Stimulated activated CD8-positive, alpha-beta memory T cell treated with anti-CD3 and anti-CD28 coated beads, Interleukin-4, amount 100 ng/mL, for 1 hour (primary cell): ENCODE data around the gene PIH1D2.
"Not testable (repeated sequence)": the region's sequence is repeated elsewhere in the genome, so short reads cannot be mapped to it uniquely, and the experiment has no call there.

Experiments
- DNase-seq, 2 donors: peaks; one replicate each; pipeline ENCODE4 v3.0.0-alpha.2; 2020; ENCODE audit warnings: low read depth in 2 of 2, low spot score in 1 of 2

PIH1D2 gene, protein sequence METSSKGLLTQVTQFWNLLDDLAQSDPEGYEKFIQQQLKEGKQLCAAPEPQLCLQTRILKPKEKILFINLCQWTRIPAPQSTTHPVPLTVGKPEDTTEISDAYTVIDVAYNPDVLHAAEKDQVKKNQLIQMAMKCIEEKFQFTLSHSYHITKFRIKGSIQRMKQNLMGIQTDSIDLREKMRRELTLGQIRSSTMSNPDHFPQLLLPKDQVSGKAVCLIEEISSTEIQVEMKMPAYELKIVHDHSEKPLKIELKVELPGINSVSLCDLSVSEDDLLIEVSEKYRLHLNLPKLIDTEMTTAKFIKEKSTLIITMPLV

DNA sequence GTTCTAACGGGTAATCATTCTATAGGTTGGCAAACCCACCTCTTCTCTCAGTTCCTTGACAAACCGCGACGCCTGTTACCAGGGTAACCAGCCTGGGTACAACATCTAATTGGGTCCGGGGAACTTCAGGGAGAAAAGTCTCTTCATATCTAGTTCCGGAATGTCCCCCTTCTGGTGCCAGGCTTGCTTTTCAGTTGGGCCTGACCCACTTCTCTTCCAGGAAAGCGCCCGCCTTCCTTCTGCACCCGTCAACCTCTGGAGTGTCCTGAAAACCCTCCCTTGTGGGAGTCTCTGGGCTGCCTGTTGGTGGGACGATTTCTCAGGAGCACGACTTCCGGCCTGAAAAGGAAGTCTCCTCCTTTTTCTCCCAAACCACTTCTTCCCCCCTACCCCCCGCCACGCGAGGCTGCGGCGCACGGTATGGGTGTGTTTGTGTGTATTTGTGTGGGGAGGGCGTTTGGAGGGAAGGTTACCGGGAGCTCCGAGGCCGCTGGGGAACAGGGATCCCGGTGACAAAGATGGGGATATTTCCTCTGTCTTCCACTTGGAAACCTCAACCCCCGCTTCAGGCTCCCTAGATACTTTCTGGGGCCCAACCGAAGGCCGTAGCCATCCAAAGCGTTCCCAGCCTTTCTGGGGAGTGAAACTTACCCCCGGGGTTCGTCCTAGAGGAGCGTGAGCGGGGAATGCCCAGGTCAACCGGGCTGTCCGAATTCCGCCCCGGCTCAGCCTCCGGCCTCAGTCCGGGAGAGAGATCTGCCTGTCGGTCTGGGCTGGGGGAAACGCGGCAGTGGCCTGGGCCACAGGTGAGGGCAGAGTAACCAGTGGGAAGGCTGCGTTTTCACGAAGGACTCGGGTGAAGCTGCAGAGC is at the start of gene PIH1D2, which contains the start of gene NKAPD1:
Gene PIH1D2 (minus strand): TSS at position 77 of the 871 bp plus-strand sequence. CDS start 843 bp downstream, outside the sequence.
Gene NKAPD1 (plus strand): TSS at position 359 of the 871 bp plus-strand sequence. CDS start 1,276 bp downstream, outside the sequence.
- DNase-seq: peak; percentile 58 to 66

DNA sequence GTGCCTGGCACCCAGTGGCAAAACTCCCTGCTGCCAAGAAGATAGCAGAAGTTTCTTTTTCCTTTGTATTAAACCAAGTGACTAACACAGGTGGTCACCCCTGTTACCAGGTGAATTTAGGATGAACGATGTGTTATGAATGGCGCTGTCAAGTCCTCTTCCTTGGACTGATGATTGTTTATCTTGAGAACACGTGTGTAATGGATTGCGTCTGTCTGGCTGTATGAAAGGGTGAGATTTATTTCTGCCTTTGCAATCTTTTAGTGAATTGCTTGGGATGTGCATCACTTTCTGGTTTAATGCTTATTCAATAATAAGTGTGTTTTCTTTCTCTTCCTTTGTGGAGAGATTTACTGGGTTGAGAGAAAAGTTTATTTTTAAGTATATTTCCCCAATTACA is 49.3 kb upstream of the PIH1D2 start:
- DNase-seq: no peak

DNA sequence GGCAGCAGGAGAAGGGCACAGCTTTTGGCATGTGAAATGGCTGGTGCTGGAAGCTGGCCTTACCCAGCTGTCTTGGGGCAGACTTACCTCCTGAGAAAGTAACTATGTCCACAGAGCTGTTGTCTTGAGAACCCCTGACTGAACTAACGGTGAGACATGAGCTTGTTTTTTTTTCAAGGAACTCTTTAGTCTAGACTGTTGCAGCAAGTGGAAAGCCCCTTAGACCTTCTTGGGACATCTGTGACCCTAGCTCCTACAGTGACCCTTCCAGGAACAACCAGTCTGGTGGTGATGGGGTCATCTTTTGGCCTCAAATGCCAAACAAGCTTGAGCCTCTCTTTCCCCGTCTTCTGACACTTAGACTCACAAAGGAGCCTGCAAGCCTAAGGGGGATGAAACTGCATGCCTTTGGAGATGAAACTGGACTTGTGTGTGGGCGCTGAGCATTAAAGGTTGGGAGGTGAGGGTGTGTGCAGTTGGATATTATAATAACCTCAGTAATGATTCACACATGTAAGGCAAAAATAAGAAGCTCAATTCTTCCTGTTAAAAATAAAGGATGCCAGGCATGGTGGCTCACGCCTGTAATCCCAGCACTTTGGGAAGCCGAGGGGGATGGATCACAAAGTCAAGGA is 48.3 kb upstream of the PIH1D2 start:
- DNase-seq: no peak

DNA sequence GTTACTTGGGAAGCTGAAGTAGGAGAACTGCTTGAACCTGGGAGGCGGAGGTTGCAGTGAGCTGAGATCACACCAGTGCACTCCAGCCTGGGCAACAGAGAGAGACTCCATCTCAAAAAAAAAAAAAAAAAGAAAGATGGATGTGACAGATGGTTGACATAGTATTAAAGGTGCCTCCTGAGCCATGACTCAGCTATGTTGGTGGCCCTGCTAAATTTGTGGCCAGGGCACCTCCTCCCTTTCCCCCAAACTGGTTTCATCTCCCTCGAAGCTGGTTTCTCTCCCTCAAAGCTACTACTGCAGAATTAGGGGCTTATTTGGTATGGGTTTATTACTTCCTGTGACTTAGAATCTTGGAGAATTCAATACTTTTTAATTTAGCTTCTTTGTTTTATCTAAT is 44.4 kb upstream of the PIH1D2 start:
- no peak for DNase-seq

DNA sequence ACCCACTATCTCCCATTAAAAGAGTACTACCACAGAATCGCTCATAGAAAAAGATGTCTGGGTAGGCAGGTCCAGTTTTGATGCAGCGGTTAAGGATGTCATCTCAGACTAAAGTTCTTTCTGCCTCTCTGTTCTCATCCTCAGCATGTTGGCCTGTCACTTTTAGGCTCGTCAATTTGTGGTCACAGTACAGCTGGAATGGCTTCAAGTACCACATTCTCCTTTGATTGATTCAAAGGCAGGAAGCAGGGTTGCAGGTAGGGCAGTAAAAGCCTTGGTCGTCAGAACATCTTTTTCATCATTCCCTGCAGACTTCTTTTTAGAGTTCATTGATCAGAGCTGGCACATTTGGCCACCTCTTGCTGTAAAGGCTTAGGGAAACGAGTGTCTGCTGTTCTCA is 41.6 kb upstream of the PIH1D2 start:
- DNase-seq: no peak

DNA sequence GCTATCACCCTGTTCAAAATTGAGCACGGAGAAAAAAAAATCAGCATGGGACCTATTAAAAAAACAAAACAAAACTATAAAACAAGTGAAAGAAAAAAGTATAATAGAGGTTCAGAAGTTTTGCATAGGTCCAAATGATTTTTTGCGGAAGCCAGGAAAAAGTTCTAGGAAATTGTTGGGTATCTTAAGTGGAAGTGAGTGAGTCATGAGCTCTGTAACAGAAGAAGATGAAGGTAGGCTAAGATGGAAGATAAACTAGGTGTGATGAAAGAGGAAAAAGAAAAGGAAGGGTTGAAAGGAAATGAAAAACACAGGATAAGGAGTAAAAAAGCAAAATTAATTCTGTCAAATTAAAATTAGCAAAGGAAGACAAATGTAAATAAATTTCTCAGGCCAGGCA is 40.6 kb upstream of the PIH1D2 start:
- DNase-seq: no peak

DNA sequence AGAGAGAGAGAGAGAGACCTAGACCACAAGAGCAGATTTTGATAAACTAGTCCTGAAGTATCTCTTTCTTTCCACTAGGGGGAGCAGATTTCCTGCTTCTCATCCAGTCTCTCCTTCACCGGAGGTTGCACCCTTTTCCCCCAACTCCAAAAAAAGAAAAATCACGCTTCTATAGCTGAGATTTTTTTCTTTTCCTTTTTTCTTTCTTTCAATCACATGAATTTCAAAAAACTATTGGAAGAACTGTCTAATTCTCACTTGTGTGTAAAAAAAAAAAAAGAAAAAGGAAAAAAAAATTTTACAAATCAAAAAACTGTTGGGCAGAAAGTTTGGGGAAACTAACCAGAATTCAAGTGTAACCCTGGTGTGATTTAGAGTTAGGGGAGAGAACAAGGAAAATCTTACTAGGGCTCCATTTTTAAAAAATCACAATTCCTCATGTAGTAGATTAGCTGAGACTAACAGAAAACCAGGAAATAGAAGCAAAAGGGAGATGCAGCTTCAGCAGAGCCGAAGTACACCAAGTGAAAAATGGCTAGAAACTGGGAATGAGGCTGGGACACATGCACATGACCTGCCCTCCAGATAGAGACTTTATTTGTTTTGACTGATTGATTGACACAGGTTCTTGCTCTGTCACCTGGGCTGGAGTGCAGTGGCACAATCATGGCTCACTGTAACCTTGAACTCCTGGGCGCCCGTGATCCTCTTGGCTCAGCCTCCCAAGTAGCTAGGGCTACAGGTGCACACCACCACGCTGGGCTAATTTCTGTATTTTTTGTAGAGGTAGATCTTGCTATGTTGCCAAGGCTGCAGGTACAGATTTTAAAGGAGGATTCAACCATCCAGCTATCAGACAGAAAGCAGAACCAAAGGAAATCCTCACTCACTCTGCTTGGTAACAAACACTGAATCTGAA is 40.0 kb upstream of the PIH1D2 start:
- DNase-seq: no peak

DNA sequence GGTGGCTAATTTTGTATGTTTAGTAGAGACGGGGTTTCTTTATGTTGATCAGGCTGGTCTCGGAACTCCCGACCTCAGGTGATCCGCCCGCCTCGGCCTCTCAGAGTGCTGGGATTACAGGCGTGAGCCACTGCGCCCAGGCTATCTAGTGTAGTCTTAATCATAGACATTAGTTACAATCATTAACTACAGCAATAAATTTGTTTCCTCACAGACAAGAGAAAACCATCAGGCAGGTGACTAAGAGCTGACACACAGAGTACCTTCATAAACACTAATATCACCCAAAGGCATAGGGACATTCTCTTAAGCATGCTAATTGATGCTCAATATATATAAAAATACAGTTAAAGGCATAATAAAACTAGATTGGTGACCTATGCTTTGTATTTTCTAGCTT is 32.3 kb upstream of the PIH1D2 start:
- DNase-seq: no peak

DNA sequence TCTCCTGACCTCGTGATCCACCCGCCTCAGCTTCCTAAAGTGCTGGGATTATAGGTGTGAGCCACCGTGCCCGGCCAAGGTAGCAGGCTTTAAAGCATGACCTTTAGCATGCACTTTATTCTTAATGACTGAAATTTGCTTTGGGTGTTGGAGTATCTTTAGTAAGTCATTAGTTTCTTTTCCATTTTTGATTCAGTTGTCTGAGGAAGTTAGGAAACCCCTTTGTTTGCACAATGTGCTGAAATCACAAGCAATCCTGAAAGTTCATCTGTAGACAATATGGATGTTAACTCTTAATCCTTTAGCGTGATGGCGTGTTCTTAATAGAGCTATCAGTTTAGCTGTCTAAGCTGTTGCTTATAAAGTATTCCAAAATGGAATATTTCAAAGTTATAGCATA is 29.6 kb upstream of the PIH1D2 start:
- no peak for DNase-seq

DNA sequence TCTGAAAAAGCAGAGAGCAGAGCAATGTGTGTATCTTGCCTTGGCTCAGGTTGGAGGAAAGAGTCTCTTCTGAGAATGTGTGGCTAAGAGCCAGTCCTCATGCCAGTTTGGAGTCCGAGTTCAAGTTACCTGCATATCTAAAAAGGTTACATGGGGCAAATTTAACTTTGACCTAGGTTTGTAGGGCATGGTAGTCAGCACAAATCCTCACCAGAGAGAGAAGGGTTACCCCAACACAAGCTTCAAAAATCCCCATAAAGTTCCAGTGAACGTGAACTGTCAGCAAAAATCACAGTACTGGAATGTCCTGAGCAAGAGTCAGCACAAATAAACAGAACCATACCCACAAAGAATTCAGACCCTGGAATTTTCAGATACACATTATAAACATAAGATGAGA is 26.6 kb upstream of the PIH1D2 start:
- DNase-seq: no peak

DNA sequence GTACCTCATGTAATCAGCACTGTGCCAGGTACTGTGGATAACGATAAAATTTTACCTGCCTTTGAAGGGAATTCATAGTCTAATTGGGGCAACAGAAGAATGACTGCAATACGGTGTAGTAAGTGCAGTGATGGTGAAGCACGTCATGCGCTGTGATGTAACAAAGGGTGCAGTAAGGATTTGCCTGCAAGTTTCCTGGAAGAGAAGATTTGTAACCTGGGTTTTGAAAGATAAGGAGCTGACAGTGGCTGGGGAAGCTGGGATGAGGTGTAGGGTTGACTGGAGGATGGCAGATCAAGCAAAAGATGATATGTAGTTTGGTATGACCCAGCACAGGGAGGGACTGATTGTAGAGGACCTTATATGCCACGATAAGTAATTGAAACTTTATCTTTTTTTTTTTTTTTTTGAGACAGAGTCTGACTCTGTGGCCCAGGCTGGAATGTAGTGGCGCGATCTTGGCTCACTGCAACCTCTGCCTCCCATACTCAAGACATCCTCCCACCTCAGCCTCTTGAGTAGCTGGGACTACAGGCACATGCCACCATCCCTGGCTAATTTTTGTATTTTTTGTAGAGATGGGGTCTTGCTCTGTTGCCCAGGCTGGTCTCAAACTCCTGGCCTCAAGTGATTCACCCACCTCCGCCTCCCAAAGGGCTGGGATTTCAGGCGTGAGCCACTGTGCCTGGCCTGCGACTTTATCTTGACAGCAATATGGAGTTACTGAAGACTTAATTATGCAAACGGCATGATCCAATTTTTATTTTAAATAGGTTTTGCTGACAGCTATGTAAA is 24.1 kb upstream of the PIH1D2 start:
- DNase-seq: no peak

DNA sequence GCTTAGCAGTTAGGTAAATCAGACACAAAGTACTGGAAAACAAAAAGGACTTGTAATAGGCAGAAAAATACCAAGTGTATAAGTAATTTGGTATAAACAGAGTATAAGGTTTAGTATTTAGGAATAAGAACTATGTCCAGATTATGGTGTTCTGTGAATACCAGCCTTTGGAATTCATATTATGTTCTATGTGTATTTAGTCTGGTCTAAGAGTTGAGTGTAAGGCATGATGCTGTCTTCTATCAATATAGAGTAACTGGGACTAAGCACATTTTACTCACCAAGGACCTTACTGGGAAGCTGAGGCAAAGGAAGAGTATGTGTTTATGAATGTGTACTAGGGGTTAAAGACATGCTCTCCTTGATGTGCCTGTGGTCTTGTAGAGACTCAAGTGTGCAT is 22.4 kb upstream of the PIH1D2 start:
- no peak for DNase-seq

DNA sequence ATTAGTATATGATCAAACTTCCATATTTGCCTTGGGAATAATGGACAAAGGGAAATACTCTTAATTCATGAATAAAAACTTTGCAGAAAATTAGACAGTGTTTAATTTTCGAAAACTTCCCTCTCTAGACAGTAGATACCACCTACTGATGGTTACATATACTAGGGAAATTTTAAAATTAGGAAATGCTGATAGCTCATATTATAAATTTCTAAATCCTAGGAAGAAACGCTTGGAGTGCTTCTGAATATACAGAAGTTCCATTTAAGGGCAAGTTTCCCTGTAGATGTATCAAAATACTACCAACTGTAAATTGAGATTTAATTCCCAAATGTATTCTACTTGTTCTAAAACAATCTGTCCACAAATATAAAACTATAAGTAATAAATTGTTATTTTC is 21.5 kb upstream of the PIH1D2 start:
- DNase-seq: not testable (repeated sequence)

DNA sequence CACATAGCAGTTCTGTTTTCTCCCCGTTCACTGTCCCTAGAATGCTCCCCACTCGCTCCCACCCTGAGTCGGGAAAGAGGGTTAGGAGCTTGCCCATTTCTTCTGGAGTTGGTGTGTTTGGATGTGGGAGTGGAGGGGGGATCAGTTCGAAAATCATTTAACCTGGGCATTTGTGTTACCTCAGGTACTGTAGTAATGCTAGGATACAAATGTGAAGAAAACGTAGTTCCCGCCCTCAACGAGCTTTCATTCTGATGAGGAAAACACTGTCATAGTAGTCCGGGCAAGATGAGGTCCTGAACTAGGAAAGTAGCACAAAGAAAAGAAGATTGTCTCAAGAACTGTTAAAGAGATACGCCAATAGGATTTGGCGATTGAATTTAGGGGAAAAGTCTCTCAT is 13.4 kb upstream of the PIH1D2 start:
- no peak for DNase-seq

DNA sequence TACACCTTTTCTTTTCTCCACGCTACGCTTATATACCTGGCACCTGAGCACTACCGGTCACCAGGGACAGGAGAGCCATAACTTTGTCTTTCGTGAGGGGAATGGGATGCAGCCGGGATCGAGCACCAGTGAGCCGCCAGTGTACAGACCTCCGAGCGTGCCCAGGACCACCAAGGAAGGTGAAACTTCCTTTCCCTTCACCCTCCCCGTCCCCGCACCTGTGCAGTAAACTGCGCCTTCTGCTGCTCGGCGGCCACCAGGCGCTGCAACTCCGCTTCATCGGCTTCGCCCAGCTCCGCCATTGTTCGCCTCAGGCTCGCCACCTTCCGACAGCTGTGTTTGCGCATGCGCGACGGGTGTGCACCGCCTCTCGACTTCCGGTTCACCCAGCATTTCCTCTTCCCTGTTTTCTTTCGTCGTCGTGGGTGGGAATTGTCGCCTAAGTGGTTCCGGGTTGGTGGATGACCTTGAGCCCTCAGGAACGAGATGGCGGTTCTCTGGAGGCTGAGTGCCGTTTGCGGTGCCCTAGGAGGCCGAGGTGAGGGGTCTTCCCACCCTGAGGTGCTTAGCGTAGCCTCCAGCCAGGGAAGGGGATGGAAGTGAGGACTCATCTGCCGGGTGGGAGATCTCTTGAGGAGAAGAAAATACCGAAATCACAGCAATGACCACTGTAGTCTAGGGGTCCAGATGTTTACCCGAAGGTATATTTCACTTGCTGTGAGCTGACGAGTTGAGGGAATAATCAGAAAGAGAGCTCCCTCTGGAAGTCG is 12.8 kb upstream of the PIH1D2 start, which contains the start of the genes SDHD and TIMM8B:
Gene SDHD (plus strand): TSS at position 452 of the 770 bp plus-strand sequence. CDS start 35 bp downstream, at position 487.
Gene TIMM8B (minus strand): TSS at position 335 of the 770 bp plus-strand sequence. CDS start 33 bp downstream, at position 302.
- peak; percentile 83 to 92 for DNase-seq

DNA sequence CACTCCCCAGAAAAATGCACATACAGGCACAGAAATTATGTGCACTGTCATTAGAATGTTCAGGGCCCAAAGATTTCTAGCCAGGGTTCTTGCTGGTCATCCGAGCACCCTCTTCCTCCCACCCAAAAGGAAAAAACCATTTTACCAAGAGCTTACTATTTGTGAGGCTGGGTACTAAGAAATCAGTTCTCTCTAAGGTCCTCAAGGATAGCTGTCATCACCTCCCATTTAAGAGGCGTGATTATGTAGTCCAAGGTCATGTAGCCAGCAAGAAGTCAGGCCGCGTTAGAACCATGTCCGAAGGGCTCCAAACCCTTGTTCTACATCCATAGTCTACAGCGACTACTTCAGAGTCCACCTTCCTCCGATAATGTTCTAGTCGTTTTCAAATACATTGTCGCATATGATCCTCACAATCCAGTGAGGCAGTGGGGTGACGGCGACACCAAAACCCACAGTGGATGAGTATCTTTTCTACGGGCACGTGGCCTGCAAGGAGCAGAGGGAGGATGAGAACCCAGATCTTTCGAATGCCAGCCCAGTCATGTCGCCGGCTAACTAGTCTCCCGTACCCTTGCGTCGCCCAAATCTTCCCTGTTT is 12.1 kb upstream of the PIH1D2 start:
- DNase-seq: no peak

DNA sequence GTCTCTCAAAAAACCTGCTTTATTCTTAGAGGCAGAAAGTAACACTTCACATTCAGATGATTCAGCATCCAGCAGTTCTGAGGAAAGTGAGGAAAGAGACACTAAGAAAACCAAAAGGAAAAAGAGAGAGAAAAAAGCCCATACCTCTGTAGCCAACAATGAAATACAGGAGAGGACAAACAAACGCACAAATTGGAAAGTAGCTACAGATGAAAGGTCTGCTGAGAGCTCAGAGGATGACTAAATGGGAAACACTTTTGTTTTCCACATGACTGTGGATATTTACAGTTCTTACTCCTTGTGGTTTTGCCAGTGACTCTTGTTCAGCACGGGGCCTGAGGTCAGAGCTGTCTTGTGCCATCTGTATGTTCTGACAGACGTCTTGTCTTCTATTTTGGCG is 8.9 kb upstream of the PIH1D2 start:
- no peak for DNase-seq

DNA sequence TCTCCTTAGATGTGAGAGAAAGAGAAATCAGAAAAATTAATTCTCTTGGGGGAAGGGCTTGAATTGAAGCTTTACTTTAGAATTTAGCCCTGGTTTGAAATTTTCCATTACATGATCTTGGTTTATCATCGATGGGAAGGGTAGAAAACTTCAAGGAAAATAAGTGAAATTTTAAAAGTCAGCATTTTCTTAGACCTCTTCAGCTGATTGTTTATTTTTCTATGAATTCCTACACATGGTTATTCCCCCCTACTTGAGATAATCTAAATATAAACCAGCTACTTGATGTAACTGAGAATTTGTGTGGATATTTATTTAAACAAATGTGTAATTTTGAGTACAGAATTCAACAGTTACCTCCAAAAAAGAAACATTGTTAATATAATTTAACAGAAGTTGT is 10.9 kb downstream of the PIH1D2 start:
- DNase-seq: no peak

DNA sequence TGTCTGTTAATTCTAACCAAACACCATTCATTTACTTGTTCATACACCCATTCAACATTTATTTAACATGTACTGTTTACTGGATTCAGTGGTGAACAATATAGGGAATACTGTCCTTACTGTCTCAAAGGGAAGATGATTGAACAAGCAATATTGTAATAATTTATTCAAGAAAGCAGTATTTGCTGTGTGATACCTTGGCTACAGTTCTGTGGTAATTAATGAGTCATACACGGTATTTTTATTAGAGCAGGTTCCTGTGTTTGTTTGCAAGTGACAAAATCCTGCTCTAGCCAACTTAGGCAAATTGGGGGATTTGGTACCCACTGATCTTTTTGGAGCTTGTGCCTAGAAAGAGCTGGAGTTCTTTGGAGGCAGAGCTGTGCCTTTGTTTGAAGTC is 15.7 kb downstream of the PIH1D2 start:
- no peak for DNase-seq
